Measurements from ENCODE around the gene PGM2.
"Not testable (repeated sequence)": the region's sequence is repeated elsewhere in the genome, so short reads cannot be mapped to it uniquely, and the experiment has no call there.

The PGM2 gene

GRCh38 chr4:37818752-37819151 is 7.7 kb upstream of the PGM2 start:
- no peak for DNase-seq (ENCODE audit: low spot score)

DNA sequence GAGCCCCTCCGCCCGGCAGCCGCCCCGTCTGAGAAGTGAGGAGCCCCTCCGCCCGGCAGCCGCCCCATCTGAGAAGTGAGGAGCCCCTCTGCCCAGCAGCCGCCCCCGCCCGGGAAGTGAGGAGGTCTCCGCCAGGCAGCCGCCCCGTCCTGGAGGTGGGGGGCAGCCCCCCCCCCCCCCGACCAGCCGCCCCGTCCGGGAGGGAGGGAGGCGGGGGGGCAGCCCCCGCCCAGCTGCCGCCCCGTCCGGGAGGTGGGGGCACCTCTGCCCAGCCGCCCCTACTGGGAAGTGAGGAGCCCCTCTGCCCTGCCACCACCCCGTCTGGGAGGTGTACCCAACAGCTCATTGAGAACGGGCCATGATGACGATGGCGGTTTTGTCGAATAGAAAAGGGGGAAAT is 6.0 kb upstream of the PGM2 start:
- not testable (repeated sequence) for DNase-seq (ENCODE audit: low spot score)

DNA sequence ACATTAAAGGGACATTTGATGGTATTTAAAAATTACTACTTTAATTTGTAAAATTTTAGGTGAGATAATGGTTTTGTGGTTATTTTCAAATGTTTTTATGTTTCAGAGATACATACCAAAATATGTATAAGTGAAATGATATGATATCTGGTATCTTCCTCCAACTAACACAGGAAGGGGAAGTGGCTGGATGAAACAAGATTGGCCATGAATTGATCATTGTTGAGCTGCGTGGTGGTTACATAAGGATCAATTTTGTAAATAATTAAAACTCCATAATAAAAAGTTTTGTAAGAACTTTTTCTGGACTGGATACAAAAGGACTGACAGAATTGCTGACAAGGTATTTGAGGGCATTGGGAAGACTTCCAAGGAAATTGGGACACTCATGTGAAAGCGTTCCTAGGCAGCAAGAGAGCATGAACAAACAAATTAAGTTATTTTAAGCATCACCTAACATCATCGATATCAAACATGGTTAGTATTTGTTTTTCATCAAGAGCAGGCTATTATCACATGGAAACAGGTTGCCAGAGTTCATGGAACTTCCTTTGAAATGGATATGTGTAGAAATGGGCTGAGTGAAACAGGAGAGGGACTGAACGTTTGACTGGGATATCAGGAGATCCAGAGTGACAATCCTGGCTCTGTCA is 4.4 kb upstream of the PGM2 start:
- DNase-seq (ENCODE audit: low spot score): no peak

DNA sequence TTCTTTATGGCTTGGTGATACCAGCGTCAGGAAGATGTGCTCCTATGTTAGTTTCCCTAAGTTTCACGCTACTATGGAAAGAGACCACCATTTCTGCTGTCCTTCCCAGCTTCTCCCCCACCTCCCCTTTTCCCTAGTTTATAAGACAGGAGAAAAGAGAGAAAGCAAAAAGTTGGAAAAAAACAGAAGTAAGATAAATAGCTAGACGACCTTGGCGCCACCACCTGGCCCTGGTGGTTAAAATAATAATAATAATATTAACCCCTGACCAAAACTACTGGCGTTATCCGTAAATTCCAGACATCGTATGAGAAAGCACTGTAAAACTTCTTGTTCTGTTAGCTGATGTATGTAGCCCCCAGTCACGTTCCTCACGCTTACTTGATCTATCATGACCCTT is 985 bp upstream of the PGM2 start:
- DNase-seq (ENCODE audit: low spot score): not testable (repeated sequence)

- DNase-seq (ENCODE audit: low spot score): no peak
Measured at GRCh38 chr4:37825968-37826294, 555 bp upstream of the PGM2 start.

DNA sequence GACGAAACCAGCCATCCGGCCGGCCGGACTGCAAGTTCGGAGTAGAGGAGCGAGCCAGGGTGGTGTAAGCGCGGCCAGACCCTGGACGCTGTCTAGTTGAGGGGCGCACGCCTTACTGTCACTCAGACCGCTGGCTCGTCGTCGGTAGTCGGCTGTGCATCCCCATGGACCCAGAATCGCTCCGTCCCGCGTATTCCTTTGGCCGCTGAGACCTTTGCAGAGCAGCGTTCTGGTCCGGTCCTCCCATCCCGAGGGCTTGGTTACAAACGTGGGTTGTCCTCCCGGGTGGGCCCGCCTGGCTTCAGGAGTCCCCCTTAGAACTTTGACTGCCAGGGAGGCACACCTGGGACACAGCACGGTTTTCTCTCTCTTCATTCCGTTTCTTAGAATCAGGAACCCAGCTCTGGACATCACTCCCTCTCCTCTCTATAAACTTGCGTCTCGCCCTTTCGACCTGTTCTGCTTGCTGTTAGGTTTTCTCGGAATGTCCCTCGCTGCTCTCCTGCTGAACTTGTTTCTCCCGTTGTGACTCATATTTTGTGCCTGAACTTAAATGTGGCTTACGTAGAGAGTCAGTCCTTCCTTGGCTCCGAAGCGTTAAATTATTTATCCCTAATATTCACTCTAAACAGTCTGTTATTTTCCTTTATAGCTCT is 672 bp downstream of the PGM2 start:
- DNase-seq (ENCODE audit: low spot score): no peak

DNA sequence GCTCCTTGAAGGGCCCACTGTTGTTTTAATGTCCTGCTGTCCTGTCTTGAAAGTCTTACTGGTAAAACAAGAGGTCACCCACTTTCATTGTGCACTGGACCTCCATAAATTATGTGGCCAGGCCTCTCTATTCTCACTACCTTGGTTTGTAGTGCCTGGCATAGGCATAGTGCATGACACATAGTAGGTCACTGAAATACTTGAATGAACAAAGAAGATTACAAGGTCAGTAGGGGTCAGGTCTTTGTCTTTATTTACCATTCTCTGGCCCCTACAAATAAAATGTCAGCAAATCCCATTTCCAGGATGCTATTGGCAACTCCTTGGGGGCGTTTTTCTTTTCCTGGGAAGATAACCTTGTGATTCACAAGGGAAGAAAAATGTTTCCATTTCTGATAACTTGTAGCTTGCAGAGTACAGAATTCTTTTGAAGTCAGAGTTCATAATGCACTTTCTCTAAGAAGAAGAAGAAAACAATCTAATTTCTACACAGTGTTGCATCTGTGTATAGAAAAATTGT is 1.4 kb downstream of the PGM2 start:
- no peak for DNase-seq (ENCODE audit: low spot score)

DNA sequence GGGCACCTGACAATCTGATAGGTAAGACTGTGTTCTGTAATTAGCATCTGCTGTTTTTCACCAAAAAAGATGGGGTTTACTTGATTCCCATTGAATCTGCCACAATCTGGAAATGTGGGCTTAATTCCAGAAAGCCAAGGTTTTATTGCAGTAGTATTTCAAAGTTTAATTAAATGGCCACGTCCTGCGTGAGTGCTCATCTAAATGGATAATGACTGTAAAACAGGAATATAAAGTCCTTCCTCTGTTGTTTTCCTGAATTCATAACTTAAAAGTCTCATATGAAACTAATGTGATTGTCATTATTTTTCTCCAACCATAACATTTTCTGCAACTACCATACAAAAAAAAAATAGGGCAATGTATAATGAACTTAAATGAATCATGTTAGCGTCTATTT is 2.4 kb downstream of the PGM2 start:
- DNase-seq (ENCODE audit: low spot score): no peak

DNA sequence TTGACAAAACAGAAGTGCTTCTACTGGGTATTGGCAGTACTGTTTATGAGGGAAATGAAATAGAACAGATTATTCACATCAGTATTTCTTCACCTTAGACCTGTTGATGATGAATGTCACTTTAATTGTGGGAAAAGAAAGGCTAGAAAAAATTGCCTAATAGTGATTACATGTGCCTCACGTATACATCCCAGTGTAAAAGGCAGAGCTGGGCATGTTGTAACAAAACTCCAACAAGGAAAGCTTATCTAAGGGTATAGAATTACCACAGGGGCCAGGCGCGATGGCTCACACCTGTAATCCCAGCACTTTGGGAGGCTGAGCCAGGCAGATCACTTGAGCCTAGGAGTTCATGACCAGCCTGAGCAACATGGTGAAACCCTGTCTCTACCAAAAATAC is 4.2 kb downstream of the PGM2 start:
- DNase-seq (ENCODE audit: low spot score): no peak

DNA sequence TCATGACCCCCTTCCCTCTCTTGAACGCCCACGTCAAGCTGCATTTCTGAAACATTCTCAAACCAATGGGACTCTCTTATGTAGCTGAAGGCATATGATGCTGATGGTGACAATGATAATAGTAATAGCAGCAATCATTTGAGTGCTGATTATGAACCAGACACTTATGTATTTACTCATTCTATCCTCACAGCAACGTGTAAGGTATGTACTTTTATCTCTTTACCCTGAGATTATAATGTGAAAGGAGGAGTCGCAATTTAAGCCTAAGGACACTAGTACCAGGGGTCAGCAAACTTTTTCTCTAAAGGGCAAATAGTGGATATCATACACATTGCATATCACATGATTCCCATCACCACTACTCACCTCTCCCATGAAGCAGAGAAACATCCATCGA is 8.5 kb downstream of the PGM2 start:
- DNase-seq (ENCODE audit: low spot score): no peak

GRCh38 chr4:37835806-37836205 is 9.3 kb downstream of the PGM2 start:
- DNase-seq (ENCODE audit: low spot score): no peak

GRCh38 chr4:37836274-37836673 is 9.8 kb downstream of the PGM2 start:
- no peak for DNase-seq (ENCODE audit: low spot score)

DNA sequence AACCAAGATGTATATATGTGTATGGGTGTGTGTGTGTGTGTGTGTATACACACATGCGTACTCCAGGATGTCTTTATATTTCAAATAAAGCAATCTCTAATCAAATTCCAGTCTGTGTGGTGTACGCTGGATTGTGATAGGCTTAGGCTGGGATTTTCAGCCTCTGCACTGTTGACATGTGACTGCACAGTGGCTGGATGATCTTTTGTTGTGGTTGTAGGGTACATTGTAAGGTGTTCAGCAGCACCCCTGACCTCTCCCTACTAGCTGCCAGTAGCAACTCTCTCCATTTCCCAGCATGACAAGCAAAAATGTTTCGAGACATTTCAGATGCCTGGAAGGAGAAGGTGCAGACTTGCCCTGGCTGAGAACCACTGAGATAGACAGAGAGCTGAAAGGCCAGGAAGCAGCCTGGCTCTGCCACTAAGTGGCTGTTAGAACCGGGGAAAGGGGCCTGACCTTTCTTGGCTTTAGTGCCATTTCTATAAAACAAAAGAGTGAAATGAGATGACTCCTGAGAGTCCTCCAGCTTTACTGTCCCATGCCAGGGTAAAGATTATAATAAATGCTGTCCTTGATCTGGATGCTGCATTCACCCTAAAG is 10.5 kb downstream of the PGM2 start:
- DNase-seq (ENCODE audit: low spot score): no peak

GRCh38 chr4:37837446-37837845 is 11.0 kb downstream of the PGM2 start:
- DNase-seq (ENCODE audit: low spot score): no peak

GRCh38 chr4:37839426-37839825 is 12.9 kb downstream of the PGM2 start:
- DNase-seq (ENCODE audit: low spot score): no peak

DNA sequence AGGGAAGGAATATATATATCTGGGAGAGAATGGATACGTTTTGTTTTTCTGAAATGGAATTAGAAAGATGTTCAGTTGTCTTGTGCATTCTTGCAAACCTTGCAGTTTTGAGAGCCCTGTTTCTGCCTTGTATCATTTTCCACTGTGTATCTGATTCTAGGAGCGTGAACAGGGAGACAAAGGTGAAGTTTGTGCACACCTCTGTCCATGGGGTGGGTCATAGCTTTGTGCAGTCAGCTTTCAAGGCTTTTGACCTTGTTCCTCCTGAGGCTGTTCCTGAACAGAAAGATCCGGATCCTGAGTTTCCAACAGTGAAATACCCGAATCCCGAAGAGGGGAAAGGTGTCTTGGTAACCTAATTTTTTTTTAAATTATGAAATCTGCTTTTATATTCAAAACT is 17.7 kb downstream of the PGM2 start:
- no peak for DNase-seq (ENCODE audit: low spot score)

DNA sequence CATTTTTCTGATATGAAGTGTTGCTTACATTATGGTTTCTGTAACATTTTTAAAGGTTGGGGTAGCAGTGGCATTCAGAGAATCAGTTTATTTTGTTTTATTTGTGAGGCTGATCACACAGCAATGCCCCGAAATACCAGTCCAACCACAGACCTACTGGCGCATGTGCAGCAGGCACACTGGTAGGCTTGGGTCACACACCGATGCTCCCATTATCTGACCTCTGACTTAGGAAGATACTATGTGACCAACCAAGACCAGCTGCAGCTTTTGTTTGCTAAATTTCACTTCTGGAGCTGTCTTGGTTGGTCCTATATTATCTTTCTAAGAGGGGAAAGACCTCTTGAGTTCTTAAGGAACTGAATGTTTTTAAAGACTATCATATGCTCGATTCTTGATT is 18.7 kb downstream of the PGM2 start:
- DNase-seq (ENCODE audit: low spot score): no peak

- DNase-seq (ENCODE audit: low spot score): no peak
Measured at GRCh38 chr4:37847311-37847884, 20.9 kb downstream of the PGM2 start.

GRCh38 chr4:37852376-37852775 is 25.9 kb downstream of the PGM2 start:
- DNase-seq (ENCODE audit: low spot score): no peak

- no peak for DNase-seq (ENCODE audit: low spot score)
Measured at GRCh38 chr4:37858112-37858511, 31.6 kb downstream of the PGM2 start.

DNA sequence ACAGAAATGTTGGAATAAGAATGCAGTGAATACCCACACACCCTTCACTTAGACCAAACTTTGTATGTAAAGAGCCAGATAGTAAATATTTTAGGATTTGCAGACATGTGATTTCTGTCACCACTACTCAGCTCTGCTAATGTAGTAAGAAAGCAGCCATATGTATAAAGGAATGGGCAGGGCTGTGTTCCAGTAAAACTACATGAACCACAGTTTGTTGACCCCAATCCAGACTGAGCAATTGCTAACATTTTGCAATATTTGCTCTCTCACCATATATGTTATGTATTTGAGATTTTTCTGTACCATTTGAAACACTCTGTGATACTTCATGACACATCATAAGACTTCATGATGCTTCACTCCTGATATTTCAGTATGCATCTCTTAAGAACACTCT is 32.4 kb downstream of the PGM2 start:
- DNase-seq (ENCODE audit: low spot score): no peak

DNA sequence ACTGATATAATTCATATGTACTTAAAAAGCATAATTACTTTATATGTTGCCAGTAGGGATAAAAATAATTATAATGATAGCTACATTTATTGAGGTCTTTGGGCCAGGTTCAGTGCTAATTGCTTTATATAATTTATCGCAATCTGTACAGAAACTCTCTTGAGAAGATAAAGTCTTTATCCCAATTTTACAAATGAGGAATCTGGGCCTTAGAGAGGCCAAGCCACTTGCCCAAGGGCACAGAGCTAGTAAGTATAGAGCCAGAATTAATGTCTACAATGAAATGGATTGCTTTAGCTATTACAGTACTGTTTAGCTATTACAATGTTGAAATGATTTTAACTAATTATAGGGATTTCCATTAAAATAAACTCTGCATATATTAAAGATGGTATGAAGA is 33.8 kb downstream of the PGM2 start:
- no peak for DNase-seq (ENCODE audit: low spot score)

GRCh38 chr4:37862961-37863360 is 36.5 kb downstream of the PGM2 start:
- DNase-seq (ENCODE audit: low spot score): no peak
